Osteoblast (primary cell): ENCODE measurements around the gene CHRM1. TPM values are rescaled to one million over a fixed set of nuclear protein-coding genes. Genes with fewer than 3 reads are reported as not detected.

ENCODE experiments used
- DNase-seq: peaks from one replicate; pipeline ENCODE4 v3.0.0; 2011; ENCODE audit warnings: low spot score, mixed read lengths; ENCODE audit not compliant: insufficient read length; ENCODE audit errors: missing footprints
- H2AFZ ChIP-seq: 2 replicates; pipeline ENCODE4 v1.6.0; 2011; ENCODE audit warnings: mild to moderate bottlenecking, low read length
- H3K27ac ChIP-seq: 2 replicates; pipeline ENCODE4 v1.5.1; 2011; ENCODE audit warnings: mild to moderate bottlenecking, low read depth, low read length, moderate library complexity
- H3K27me3 ChIP-seq: 2 replicates; pipeline ENCODE4 v1.6.0; 2012; ENCODE audit warnings: mild to moderate bottlenecking, control low read depth, inconsistent platforms, low read length, moderate library complexity; ENCODE audit not compliant: insufficient read depth
- H3K36me3 ChIP-seq: 2 replicates; pipeline ENCODE4 v1.5.1; 2011; ENCODE audit warnings: mild to moderate bottlenecking, low read length, control low read depth, moderate library complexity; ENCODE audit not compliant: insufficient read depth
- H3K4me1 ChIP-seq: 2 replicates; pipeline ENCODE4 v1.5.1; 2011; ENCODE audit warnings: mild to moderate bottlenecking, low read length, control low read depth, moderate library complexity; ENCODE audit not compliant: insufficient read depth
- H3K4me2 ChIP-seq: 2 replicates; pipeline ENCODE4 v1.6.0; 2011; ENCODE audit warnings: mild to moderate bottlenecking, low read length; ENCODE audit not compliant: insufficient read depth
- H3K4me3 ChIP-seq: fragments of 200-600 bp; sonication (generic); 3 replicates; pipeline ENCODE4 v1.5.1; 2012; ENCODE audit warnings: mild to moderate bottlenecking, low read length, inconsistent platforms; ENCODE audit not compliant: insufficient read depth
- H3K79me2 ChIP-seq: 2 replicates; pipeline ENCODE4 v1.6.0; 2012; ENCODE audit warnings: mild to moderate bottlenecking, low read length, control low read depth, inconsistent platforms; ENCODE audit not compliant: insufficient read depth
- H3K9me3 ChIP-seq: 2 replicates; pipeline ENCODE4 v1.5.1; 2011; ENCODE audit warnings: low read depth, low read length, control low read depth
- H4K20me1 ChIP-seq: 2 replicates; pipeline ENCODE4 v1.6.0; 2012; ENCODE audit warnings: mild to moderate bottlenecking, low read length, control low read depth; ENCODE audit not compliant: insufficient read depth
- CTCF ChIP-seq: IDR thresholded peaks from 2 replicates; pipeline ENCODE4 v1.5.1; 2011; ENCODE audit warnings: mild to moderate bottlenecking, low read depth, low read length, moderate library complexity; ENCODE audit errors: extremely low read depth
- total RNA-seq: library from RNA; depleted of rRNA; stranded (reverse); fragments of >200 nt; gene quantifications from 2 replicates; pipeline ENCODE4 v1.2.3, GENCODE V29; 2012

Gene CHRM1
- total RNA-seq, 1 donor = not detected

- Histone ChIP-seq H3K4me2 (no peak overlapping the region), H3K4me1 (no peaks in the 10 kb centered on the region), H3K79me2 (no peaks in the 10 kb centered on the region), H2AFZ (no peak overlapping the region), H4K20me1 (no peaks in the 10 kb centered on the region), H3K4me3 (no peak overlapping the region), H3K9me3 (no peaks in the 10 kb centered on the region), H3K27ac (no peak overlapping the region), H3K27me3 (peaks cover 29% of the 10 kb centered on the region), H3K36me3 (no peaks in the 10 kb centered on the region)
- TF ChIP-seq CTCF = no peak
- no peak for DNase-seq
Observed at GRCh38 chr11:62930666-62931065, 9.5 kb upstream of the CHRM1 start.

GRCh38 chr11:62930157-62930556 lies 9.0 kb upstream of the CHRM1 start:
- DNase-seq = no peak
- Histone ChIP-seq H3K36me3 (no peaks in the 10 kb centered on the region), H3K79me2 (no peaks in the 10 kb centered on the region), H2AFZ (no peak overlapping the region), H3K27me3 (peaks cover 34% of the 10 kb centered on the region), H3K27ac (no peak overlapping the region), H3K4me2 (no peak overlapping the region), H3K9me3 (no peaks in the 10 kb centered on the region), H4K20me1 (no peaks in the 10 kb centered on the region), H3K4me1 (no peaks in the 10 kb centered on the region), H3K4me3 (no peak overlapping the region)
- TF ChIP-seq CTCF = no peak

GRCh38 chr11:62928011-62928410 lies 6.8 kb upstream of the CHRM1 start:
- H3K4me3 ChIP-seq = no peak overlapping the region
- TF ChIP-seq CTCF = no peak
- H3K36me3 ChIP-seq = no peaks in the 10 kb centered on the region
- no peaks in the 10 kb centered on the region for H4K20me1 ChIP-seq
- H3K9me3 ChIP-seq = no peaks in the 10 kb centered on the region
- no peak overlapping the region for H3K27ac ChIP-seq
- DNase-seq = no peak
- H3K4me2 ChIP-seq = no peak overlapping the region
- H3K79me2 ChIP-seq = no peaks in the 10 kb centered on the region
- H2AFZ ChIP-seq = no peak overlapping the region
- H3K27me3 ChIP-seq = peaks cover 49% of the 10 kb centered on the region
- H3K4me1 ChIP-seq = peaks cover 7% of the 10 kb centered on the region

GRCh38 chr11:62926680-62927455 lies 5.7 kb upstream of the CHRM1 start:
- H3K79me2 ChIP-seq = no peaks in the 10 kb centered on the region
- no peaks in the 10 kb centered on the region for H3K36me3 ChIP-seq
- no peak for DNase-seq
- no peak overlapping the region for H3K27ac ChIP-seq
- peak overlapping the region; percentile 69 for H3K4me2 ChIP-seq
- H3K4me1 ChIP-seq = peaks cover 9% of the 10 kb centered on the region
- H4K20me1 ChIP-seq = no peaks in the 10 kb centered on the region
- H3K27me3 ChIP-seq = peaks cover 60% of the 10 kb centered on the region
- H3K4me3 ChIP-seq = no peak overlapping the region
- no peaks in the 10 kb centered on the region for H3K9me3 ChIP-seq
- H2AFZ ChIP-seq = no peak overlapping the region
- TF ChIP-seq CTCF = no peak
